Hematopoietic multipotent progenitor cell treated with erythropoietin and hydrocortisone succinate and interleukin-3 and kit ligand, for 15 days (in vitro differentiated cells): ENCODE measurements around the gene FOXO3.

Experiments
- DNase-seq: peaks from one replicate; pipeline ENCODE4 v3.0.0-alpha.2; 2015; ENCODE audit warnings: low spot score

FOXO3 gene

DNA sequence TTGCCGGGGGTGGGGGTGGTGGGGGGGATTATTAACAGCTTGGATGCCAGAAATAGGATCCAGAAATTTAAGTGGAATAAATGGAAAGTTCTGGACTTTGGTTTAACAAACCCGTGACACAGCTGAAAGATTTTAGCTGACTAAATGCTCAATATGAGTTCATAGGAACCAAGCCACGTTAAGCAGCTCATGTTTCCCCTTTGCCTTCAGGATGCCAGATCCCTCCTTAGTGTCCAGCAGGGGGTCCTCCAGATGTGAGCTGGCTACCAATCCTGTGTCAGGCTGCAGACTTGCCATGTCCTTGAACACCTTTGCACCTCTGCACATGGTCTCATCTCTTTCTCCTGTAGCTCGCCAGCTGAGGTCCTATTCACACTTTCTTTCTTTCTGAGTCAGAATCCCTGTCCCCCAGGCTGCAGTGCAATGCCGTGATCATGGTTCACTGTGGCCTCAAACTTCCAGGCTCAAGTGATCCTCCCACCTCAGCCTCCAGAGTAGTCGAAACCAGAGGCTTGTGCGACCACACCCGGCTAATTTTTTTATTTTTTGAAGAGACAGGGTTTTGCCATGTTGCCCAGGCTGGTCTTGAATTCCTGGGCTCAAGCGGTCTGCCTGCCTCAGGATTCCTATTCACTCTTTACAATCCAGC, 154.2 kb downstream of the FOXO3 start:
- no peak for DNase-seq

GRCh38 chr6:108715832-108716231, 155.1 kb downstream of the FOXO3 start:
- no peak for DNase-seq

- no peak for DNase-seq
These were observed 156.4 kb downstream of the FOXO3 start for GRCh38 chr6:108716801-108717791.

DNA sequence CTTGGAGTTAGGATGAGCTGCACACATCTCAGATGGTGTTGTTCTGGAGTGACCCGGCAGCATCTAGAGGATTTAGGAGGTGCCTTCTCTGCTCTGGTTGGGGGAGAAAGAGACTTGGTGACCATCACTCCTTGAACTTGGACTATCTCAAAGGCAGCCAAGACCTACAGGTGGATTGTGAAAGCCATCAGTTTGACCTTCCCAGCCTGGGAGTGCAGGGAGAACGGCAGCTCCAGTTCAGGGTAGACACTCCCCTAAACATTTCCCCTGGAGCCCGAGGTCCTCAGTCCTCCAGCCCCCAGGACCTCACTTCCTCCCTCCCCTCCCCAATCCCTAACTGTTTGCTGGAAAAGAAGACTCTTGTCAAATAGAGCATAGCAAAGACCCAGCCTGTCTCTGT, 158.8 kb downstream of the FOXO3 start:
- no peak for DNase-seq

DNA sequence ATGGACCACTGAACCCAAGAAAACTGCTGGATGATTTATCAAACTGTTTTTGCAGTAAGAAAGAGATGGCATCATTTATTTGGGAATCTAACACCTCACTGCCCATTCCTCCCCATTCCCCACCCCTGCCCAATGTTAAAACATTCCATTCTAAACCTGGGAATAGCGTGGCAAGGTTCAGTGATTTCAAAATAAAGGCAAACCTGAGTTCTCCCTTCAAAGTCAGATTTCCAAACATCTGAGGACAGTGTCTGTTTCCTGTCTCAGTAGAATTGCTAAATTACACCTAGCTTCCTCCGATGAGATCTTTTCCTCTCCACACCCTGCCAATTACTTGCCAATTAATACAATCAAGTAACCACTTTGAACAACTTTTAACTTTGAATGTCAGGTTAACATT, 160.1 kb downstream of the FOXO3 start:
- no peak for DNase-seq

DNA sequence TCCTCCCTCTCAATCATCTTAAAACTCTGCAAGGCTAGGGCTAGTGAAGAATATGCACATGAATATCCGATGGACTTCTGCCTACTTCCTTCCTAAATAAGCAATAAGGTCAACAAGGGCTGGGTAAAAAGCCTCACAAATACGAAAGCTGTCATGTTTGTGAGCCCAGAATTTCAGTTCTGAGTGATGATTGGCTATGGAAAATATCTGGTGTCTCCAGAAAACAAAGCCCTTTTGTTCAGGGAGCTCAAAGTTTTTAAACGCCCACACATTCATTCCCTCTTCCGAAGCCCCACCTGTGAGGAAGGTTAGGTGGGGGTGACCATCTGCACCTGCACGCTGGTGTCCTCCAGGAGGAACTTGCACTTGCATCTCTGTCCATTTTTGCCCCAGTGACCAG, 160.6 kb downstream of the FOXO3 start:
- no peak for DNase-seq

- no peak for DNase-seq
These were observed 162.9 kb downstream of the FOXO3 start for GRCh38 chr6:108723594-108723993.

DNA sequence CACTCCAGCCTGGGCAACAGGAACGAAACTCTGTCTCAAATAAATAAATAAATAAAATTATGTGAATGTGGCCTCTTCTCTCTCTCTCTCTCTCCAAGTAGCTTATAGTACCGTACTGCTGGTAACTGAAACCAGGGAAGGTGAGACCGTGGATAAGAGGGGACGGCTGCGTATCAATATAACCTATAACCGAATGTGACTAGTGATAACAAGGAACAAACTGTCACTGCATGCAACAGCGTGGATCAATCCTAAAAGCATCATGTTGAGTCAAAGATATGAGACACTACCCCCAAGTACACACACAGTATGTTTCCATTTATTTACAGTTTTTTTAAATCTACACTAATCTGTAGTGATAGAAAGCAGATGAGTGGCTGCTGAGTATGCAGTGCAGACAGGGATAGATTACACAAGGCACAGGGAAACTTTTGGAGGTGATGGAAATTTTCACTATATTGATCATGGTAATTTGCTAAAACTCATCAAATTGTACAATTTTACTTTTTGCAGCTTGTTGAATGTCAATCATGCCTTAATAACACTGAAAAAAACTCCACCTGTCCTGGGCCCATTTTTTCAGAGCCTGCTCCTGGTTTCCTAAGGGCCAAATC, 166.1 kb downstream of the FOXO3 start:
- DNase-seq = peak; percentile 7

DNA sequence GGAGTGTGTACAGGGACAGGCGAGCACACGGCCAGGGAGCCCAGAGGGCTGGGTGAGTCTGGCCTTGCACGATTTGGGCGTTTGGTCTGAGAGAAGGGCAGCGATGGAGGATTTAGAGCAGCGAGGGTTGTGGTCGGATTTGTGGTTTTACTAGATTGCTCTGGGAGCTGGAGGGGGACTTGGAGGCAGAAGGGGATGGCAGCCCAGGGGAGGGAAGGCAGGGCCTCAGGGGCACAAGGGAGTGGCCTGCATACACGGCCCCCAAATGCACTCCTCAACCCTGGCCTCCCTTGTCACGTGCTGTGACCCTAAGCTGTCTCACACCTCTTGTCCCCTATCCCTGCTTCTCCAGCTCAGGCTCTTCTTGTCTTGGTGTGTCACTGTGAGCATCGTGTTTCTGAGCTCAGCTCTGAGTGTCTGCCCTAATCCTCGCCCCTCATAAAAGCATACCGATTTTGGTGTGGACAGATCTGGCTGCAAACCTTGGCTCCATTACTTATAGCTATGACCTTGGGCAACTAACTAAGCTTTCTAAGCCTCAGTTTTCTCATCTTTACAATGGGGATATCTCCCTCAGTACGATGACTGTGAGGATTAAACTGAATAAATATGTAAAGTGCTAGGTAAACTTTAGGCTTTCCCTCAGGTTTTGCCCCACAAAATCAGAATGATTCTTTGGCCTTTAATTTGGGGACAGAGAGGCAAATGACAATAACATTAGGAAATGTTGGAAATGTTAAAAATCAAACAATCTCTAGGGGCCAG, 167.4 kb downstream of the FOXO3 start:
- DNase-seq = no peak

GRCh38 chr6:108728826-108729225, 168.1 kb downstream of the FOXO3 start:
- no peak for DNase-seq

- DNase-seq = no peak
These were observed 170.2 kb downstream of the FOXO3 start for GRCh38 chr6:108730635-108731515.

DNA sequence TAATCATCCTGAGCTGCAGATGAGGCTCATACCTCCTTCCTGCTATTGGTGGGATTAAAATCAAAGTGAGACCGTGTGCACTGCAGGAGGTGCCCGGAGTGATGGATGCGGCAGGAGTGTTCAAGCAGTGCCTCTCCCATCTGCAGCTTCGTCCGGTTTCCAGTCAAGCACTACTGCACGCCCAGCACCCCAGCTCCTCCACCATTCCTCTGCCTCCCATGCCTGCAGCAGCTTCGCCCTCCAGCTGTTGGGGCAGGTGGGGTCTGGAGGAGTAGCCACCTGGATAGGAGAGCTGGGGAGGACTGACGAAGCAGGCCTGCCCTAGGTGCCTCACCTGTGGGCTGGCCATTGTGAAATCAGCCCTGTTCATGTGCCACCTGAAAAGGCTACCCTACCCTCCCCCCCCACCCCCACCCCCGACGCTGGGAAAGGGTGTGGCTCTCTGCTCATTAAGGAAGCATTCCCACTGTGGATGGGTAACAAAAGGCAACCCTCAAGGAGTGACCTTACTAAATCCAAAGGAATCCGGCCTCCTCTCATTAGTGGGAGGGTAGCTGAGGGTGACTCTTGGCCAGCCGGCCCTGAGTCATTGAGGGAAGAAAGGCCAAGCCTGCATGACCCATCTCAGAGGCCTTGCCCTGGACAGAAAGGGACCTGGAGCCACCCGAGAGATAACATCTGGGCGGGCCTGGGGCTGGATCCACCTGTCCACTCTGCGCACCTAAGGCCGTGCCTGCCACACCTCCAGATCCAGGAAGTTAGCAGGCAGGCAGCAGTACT, 171.6 kb downstream of the FOXO3 start:
- no peak for DNase-seq

DNA sequence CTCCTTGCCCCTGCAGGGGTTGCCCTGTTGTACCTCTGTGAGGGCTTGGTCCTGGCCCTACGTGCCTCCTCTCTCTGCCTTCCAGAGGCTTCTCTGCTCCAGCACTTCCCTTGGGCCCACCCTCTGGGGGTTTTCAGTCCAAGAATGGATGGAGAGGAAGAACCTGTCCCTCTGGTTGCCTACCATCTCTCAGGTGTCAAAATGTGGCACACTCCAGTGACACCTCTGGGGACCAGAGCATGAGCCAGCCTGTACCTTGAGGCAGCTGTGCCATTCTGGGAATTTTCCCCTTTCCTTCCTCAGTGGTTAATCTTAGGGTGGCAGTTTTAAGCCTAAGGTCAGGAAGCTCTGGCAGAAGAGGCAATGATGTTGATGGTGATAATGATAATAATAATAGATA, 172.3 kb downstream of the FOXO3 start:
- DNase-seq = no peak

DNA sequence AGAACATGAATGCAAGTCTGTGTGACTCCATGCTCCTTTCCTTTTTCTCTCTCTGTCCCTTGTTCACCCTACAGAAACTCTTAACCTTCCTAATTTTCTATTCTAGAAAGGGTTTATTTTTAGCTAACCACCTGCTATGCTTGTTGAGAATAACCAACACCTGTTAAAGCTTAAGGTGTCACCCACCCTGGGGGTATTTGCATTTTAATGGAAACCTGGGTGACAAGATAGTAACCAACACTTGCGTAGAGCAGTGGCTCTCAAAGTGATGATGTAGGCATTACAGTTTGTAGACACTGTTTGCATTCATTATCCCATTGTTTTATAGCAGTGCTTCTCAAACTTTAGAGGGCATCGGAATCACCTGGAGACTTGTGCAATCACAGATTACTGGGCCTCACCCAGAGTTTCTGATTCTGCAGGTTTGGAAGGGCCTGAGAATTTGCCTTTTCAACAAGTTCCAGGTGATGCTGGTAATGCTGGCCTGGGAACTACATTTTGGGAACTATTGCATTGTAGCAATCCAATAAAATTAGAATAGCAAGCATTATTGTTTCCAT, 173.1 kb downstream of the FOXO3 start:
- DNase-seq = no peak
